ENCODE results near the gene TWNK. TPM values are rescaled to one million over a fixed set of nuclear protein-coding genes. Genes with fewer than 3 reads are reported as not detected.
A peak's percentile ranks its signal among the peaks of the same experiment; 100 is the strongest.
"Not testable (repeated sequence)": the region's sequence is repeated elsewhere in the genome, so short reads cannot be mapped to it uniquely, and the experiment has no call there.

TWNK gene
- total RNA-seq, 1 experiment from 2014 or later = 21.7 TPM

DNA sequence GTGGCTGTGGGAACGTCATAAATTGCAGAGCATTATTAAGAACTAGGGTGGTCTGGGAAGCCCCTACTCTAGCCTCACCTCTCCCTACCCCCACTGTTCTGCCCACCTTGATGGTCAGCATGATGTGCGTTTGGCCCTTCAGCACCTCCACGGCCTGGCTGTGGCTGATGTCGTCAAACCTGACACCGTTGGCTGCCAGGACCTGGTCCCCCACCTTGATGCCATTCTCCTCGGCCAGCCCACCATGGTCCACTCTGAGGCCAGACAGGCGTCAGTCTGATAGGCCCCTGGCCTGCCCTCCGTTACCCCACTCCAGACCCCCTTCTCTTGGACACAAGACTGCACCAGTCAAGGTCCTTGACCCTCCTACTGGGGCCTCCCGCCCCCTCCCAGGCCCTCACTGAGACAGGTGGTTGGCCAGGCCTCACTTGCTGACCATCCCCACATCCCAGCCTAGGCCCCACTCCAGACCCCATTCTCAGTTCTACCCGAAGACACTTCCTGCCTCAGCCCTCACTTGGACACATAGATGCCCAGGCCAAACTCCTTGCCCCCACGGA, 34.4 kb downstream of the TWNK start:
- no peak for DNase-seq (ENCODE audit: low spot score)
- in situ Hi-C loops (cut with HindIII; ENCODE audit: low sequenced_read_pairs) = no loop called here

DNA sequence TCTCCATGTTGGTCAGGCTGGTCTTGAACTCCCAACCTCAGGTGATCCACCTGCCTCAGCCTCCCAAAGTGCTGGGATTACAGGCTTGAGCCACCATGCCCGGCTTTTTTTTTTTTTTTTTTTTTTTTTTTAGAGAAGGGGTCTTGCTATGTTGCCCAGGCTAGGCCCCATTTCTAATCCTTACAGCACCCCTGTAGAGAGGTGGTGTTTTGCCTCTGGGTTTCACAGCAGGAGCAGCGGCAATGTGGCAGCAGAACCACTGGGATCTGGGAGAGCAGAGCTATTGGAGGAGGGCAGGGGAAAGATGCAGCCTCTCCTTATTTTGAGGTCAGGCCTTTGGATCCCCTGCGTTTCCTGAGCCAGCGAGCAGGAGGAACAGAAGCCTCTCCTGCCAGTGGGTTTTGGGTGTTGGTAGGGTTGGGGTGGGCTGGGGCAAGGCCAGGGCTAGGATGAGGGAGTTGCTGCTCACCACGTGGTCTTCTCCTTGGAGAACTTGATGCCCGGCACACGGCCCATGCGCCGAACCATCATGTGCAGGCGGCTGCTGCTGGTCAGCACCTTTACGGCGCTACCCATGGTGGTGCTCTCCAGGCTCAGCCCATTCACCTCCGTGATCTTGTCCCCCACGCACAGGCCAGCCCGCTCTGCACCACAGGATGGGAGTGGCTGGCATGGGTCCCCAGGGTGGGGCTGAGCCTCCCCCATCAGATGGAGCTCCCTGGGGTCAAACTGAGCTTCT, 35.8 kb downstream of the TWNK start:
- DNase-seq (ENCODE audit: low spot score) = no peak
- in situ Hi-C loops (cut with HindIII; ENCODE audit: low sequenced_read_pairs) = no loop called here

DNA sequence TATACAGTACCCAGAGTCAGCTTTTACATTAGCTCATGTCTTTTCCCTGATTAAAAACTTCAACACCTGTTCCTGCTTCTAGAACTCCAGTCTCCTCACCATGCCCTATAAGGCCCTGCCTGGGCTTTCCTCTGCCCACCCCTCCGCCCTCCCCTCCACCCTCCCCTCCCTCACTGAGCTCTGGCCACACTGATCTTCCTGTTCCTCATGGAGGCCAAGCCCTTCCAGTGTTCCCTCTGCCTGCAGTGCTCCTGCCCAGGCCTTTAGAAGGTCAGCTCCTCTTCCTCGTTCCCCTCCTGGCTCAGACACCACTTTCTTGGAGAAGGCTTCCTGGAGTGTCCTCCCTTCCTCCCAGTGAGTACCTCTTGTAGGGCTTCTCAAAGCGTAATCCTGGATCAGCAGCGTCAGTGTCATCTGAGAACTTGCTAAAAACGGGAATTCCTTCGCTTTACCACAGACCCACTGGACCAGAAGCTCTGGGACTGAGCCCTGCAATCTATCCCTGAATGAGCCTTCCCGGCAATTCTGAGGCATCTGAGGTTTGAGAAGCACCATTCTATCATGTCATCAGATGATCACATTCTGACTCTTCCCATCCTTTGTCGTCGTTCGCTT, 39.9 kb downstream of the TWNK start:
- in situ Hi-C loops (cut with HindIII; ENCODE audit: low sequenced_read_pairs) = no loop called here
- no peak for DNase-seq (ENCODE audit: low spot score)

DNA sequence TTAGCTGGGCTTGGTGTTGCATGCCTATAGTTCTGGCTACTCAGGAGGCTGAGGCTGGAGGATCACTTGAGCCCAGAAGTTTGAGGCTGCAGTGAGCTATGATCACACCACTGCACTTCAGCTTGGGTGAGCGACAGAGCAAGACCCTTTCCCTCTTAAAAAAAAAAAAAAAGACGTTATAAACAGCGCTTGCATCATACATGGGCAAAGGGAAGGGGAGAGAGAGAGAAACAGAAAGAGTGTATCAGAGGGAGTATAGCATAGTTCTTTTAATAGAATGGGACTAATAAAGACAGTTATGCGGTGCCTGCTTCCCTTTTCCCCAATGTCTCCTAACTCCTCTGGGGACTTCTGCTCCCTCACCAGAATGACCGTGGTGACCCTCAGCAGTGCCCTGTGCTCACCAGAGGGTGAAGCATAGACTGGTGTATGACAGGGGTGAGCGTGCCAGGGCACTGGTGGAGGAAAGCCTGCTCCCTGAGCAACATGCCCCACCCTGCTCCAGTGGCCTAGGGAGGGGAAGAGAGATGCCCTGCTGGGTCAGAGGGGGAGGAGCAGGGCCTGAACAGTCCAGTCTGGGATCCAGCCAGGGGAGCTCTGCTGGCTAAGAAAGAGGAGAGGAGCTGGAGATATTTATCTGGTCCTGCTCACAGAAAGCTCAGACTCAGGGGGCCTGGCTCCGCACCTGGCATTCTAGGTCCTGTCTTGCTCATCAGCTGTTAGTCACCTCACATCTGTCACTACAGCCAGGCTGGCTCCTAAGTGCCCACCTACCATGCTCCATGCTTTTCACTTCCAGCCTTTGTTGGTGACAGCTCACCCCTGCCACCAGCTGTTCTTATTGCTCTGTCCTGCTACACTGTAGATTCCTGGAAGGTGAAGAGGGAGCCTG, 41.3 kb downstream of the TWNK start:
- in situ Hi-C loops (cut with HindIII; ENCODE audit: low sequenced_read_pairs) = no loop called here
- peak; percentile 33 for DNase-seq (ENCODE audit: low spot score)

DNA sequence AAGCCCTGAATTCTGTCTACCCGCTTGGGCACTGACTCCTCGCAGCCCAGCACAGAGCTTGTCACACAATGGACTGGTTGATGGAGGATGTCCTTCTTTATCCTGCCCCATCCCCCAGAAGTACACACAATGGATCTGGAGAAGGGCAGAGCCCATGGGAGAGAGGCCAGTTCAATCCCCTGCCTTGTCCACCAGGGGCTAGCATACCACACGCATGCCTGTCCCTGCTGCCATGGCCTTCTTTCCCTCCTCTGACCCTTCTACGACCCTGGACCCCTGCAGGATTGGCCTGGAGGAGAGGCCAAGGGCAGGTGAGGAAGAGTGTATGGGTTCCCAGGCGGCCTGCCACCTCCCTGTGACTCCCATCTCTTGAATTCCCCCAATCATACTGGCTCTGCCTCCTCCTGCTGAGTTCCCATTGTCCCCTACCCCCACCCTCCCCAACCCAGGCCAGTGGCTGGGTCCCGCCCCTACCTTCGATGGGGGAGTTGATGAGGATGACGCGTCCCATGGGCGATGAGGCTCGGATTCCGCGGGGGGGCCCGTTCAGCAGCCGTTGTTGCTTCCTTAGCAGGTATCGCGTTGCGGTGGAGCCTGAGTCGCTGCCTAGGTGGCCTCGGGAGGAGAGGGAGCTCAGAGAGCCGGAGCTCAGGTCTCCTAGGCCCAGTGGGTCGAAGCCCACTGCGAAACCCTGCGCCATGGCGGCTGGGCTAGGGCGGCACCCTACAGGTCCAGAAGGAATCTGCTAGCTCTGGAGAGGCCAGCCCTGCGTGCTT, 42.4 kb downstream of the TWNK start:
- DNase-seq (ENCODE audit: low spot score) = peak; percentile 34
- in situ Hi-C loops (cut with HindIII; ENCODE audit: low sequenced_read_pairs) = no loop called here

DNA sequence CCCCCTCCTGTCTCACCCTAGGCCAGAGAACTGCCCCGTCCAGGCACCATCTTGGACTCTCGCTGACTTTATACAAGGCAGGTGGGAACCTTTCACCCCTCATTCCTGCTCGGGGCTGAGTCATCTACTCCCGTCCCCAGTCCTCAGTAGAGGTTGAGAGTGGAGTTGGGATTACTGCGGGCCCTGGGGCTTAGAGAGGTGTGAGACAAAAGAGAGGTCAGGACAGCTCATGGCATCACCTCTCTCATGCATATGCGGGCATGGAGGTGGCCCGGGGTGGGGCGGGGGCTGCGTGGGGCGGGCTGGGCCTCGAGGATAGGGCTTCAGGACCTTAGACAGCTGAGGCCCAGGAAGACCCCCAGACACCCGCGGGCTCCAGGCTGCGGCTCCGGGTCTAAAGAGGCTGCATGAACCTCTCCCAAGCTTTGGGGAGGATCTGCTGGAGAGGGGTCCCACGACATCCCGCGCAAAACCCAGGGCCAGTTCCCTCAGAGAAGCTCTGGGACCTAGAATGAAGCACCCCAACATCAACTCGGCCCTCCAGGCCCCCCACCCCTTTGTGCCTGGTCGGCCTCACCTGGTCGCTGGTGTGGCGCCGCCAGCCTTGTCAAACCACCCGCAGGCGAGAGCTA, 43.3 kb downstream of the TWNK start:
- DNase-seq (ENCODE audit: low spot score) = no peak
- in situ Hi-C loops (cut with HindIII; ENCODE audit: low sequenced_read_pairs) = no loop called here

DNA sequence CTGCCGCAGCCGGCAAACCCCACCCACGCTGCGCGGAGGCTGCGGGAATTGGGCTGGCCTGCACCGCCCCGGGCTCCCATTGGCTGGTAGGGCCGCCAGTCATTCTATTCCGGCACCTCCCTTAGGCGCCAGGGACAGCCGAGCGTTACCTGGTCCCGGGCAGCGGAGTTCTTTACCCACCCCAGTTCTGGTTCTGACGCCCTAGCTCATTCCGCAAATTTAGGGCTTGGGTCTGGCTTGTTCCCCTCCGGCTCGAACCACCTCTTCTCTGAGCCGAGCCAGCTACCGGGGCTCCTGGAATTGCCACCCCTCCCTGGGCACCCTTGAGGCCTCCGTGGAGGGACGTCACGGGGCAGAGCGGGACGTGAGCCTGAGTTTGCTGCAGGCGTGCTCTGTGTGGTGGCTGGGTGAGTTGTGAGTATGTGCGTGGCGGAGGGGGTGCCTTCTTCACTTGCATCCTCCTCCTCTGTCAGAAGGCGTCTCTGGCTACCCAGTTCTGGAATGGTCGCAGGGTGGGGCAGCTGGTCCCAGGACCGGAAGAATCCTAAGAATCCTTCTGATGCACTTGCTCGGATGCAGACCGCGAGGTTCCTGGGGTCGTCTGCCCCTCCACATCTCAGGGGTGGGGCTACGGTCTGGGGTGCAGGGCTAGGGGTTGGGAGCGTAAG, 43.9 kb downstream of the TWNK start, which contains the start of the genes PDZD7 and SFXN3:
Gene PDZD7, minus strand, starts transcription at position 2 of the 668 bp plus-strand sequence. CDS start 910 bp downstream, outside the sequence.
Gene SFXN3, plus strand, starts transcription at position 107 of the 668 bp plus-strand sequence. CDS start 3,461 bp downstream, outside the sequence.
- in situ Hi-C loops (cut with HindIII; ENCODE audit: low sequenced_read_pairs) = no loop called here
- DNase-seq (ENCODE audit: low spot score) = peak; percentile 97

DNA sequence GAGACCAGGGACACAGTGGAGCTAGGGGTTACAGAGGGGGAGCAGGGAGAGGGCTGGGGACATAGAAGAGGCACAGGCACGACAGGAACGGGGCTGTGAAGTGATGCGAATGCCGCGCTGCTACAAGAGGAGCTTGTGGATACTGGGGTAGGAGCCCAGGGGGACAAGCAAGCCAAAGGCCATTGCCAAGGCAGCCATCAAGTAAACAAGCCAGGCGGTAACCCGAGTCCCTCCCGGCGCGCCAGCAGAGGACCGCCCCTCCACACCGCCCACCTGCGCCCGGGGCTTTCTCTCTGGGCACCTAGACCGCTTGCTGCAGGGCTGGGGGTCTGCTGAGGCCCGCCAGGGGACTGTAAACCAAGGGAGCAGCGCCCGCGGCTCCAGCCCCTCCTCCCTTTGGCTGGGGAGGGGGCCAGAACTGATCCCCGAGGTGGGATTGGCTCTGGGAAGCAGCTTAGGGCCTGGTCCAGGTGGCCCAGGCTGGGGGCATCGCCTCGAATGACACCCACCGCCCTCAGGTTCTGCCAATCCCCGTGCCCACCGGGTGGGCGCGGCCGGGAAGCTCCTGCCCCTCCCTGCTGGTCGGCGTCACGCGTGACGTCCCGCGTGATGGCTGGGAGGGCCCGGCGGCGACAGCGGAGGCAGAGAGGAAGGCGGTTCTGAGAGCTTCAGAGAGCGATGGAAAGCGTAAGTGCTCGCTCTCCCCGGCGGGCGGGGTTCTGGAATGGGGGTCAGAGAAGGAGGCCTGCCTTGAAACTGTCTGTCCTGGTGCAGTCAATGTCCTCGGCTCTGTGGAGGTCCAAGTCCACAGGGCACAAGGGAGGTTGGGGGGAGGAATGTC, 44.7 kb downstream of the TWNK start:
- in situ Hi-C loops (cut with HindIII; ENCODE audit: low sequenced_read_pairs) = no loop called here
- DNase-seq (ENCODE audit: low spot score) = peak; percentile 88

DNA sequence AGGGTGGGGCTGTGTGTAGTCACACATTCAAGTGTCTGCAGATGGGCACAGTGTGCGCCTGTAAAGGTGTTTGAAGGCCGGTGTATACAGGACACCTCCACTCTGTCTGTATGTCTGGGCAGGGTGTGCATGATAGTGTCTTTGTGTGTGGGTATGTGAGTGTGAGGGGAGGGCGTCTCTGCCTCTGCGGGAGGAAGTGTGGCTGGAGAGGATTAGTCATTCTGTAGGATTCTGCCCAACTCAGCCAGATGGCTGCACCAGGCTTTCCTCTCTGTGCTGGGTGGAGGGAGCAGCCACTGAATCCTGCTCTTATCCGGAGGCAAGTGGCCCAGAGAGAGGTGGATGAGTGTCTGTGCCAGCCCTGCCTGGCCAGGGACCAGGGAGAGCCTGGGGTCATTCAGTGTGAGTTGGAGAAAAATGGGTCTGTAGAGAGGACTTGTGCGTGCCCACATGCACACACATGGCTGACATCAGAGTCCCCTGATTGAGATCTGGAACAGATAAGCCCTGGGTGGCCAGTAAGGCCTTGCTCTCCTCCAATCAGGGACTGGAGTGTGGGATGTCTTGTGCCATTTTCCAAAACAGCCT, 45.4 kb downstream of the TWNK start:
- in situ Hi-C loops (cut with HindIII; ENCODE audit: low sequenced_read_pairs) = no loop called here
- DNase-seq (ENCODE audit: low spot score) = peak; percentile 92

DNA sequence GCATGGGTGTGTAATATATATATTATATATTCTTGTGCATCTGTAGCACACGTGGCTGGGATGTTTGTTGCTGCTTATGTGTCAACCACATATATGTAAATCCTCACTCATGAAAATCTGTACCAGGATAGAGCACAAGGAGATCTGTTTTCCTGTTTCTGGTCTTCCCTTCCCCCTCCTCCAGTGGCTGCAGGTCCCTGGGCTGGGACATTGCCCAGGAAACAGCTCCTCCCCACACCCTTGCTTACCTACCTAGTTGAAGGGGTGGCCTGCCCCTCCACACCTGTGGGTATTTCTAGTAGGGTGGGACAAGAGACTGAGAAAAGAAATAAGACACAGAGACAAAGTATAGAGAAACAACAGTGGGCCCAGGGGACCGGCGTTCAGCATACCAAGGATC, 45.9 kb downstream of the TWNK start:
- no peak for DNase-seq (ENCODE audit: low spot score)
- in situ Hi-C loops (cut with HindIII; ENCODE audit: low sequenced_read_pairs) = no loop called here

DNA sequence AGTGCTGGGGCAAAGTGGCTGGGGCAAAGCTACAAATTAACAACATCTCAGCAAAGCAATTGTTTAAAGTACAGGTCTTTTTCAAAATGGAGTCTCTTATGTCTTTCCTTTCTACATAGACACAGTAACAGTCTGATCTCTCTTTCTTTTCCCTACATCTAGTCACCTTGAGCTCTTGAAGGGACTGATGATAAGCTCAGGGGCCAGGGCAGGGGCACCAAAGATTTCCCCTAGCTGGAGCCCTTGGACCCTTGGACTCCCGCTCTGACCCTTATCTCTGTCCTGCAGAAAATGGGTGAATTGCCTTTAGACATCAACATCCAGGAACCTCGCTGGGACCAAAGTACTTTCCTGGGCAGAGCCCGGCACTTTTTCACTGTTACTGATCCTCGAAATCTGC, 47.1 kb downstream of the TWNK start:
- in situ Hi-C loops (cut with HindIII; ENCODE audit: low sequenced_read_pairs); DNase-seq (ENCODE audit: low spot score): not testable (repeated sequence)

DNA sequence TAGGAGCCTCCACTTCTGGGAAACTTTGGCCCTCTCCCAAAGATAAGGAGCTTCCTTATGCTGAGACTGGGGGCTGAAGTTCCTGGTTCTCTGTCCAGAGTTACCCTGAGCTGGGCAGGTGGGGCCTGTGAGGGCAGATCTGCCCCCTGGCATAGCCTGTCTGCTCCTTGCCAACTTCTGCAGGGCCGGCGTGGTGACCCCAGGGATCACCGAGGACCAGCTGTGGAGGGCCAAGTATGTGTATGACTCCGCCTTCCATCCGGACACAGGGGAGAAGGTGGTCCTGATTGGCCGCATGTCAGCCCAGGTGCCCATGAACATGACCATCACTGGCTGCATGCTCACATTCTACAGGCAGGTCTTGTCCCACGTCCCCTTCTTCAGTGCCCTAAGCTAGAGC, 48.0 kb downstream of the TWNK start:
- no peak for DNase-seq (ENCODE audit: low spot score)

DNA sequence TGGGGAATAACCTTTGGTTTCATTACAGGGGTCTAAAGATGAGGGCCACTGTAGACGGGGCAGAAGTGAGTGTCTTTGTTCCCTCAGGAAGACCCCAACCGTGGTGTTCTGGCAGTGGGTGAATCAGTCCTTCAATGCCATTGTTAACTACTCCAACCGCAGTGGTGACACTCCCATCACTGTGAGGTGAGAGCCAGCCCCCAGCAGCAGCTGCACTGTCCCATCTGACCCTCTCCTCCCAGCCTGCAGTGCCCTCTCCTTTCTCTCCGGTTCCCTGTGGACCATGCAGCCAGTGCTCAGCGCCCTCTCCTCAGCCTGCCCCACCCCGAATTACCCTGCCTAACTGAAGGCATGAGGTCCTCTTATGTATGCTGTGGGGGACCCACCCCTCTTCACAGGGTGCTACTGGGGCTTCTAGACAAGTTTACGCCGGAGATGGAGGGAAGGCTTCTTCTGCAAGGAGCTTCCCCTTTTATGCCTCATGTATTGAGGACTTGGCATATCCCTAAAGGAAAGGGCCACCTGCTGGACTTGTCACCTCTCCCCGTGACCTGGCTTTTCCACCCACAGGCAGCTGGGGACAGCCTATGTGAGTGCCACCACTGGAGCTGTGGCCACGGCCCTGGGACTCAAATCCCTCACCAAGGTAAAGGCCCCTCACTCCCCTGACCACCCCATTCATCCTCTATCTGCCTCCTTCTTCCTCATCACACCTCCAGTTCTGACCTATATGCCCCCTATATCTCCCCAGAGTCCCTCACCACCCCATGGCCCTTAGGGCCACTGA, 48.8 kb downstream of the TWNK start:
- in situ Hi-C loops (cut with HindIII; ENCODE audit: low sequenced_read_pairs) = no loop called here
- no peak for DNase-seq (ENCODE audit: low spot score)

More for the DNA sequence above, 48.0 kb downstream of the TWNK start:
- in situ Hi-C loops (cut with HindIII; ENCODE audit: low sequenced_read_pairs) = no loop called here

DNA sequence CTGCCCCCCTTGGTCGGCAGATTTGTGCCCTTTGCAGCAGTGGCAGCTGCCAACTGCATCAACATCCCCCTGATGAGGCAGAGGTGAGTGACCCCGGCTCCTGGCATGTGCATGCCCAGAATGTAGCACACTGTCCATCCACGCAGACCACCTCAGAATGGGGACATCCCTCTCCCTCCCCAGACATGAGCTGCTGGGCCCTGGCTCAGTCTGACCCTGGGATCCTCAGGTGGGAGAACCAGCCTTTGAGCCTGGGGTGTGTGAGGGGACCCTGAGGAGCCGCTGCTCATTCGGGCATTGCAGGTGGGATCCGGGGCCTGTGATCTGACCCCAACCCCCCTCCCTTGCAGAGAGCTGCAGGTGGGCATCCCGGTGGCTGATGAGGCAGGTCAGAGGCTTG, 49.4 kb downstream of the TWNK start:
- DNase-seq (ENCODE audit: low spot score) = no peak
- in situ Hi-C loops (cut with HindIII; ENCODE audit: low sequenced_read_pairs) = no loop called here

DNA sequence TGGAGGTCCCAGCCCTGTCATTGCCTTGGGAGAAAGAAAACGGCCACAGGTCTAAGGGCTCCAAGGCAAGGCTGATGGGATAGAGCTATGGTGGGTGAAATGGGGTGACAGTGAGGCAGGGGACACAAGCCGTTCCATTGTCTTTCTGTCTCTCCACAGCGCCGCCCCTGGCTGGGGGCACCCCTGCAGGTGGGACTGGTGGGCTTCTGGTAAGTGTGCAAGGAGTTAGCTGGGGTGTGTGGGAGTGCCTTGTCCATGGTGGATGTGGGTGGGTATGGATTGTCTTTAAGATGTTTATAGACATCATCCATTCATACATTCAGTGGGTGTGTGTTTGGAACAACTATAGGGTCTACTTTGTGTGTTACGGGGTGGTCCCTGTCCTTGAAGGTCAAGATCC, 51.1 kb downstream of the TWNK start:
- DNase-seq (ENCODE audit: low spot score) = no peak
- in situ Hi-C loops (cut with HindIII; ENCODE audit: low sequenced_read_pairs) = no loop called here

DNA sequence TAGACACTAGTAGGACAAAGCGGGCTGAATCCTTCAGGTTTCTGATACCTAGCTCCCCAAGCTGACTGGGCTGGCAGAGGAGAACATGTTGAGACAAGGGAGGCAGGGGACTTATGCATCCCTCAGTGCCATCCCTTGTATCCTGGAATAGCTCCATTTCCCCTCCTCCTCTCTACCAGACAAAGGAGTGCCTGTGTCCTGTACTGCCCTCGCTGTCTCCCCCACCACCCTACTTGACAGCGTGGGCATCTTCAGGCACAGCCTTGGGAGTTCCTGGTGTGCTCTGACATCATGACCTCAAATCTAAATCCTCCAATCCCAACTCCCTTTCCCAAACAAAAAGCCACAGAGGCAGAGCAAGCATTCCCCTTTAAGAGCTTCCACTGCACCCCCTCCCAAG, 52.7 kb downstream of the TWNK start:
- DNase-seq (ENCODE audit: low spot score) = no peak
- in situ Hi-C loops (cut with HindIII; ENCODE audit: low sequenced_read_pairs) = no loop called here

Measured in G401 (cell line).